HG02870 (cell line): ENCODE results near the gene ANKS1B.

Experiments used
- ATAC-seq: cut with Tn5 transposase; IDR thresholded peaks from one replicate; pipeline ENCODE4 v1.9.1; 2021; ENCODE audit warnings: mild to moderate bottlenecking, moderate library complexity; ENCODE audit not compliant: unreplicated experiment

Gene ANKS1B

DNA sequence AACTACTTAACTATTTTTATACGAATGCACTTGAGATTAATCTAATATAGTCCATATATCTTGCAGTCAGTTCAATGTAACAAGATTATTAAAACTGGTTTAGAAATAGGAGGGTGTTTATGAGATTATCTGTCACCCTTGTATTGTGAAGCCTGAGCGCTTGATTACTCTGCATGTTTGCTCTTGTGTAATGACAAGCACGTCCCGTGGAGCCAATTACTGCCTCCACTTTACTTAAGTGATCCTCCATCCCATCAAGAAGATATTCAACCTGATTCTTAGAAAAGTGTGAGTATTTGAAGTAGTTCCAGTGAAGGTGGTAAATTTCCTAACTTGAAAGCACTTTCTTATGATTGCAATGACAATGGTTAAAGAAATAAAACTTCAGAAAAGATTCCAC, 752.4 kb downstream of the ANKS1B start:
- no peak for ATAC-seq

DNA sequence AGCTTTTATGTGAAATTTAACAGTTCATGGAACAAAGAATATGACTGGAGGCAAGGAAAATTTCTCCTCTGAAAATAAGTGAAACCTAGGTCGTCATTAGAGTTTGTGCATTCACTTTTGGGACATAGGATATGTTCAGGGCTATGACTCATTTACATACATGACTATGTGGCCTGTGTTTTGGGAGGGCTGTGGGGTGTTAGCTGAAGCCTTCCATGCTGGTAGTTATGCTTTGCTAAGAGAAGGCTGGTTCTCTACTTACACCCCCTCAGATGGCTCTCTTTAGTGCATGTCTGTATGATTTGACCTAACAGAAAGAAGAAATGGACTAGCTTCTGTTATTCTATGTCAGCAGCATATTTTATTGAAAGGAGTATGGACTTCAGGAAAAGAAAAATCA, 753.7 kb downstream of the ANKS1B start:
- no peak for ATAC-seq

DNA sequence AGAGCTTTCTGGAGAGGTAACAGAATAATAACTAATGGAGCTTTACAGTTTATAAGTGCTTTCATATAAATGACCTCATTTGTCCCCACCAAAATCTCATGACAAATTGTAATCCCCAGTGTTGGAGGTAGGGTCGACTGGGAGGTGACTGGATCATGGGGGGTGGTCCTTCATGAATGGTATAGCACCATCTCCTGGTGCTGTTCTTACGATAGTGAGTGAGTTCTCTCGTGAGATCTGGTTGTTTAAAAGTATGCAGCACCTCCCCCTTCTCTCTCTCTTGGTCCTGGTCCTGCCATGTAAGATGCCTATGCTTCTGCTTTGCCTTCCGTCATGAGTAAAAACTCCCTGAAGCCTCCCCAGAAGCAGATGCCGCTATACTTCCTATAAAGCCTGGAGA, 760.5 kb downstream of the ANKS1B start:
- ATAC-seq, result no peak

DNA sequence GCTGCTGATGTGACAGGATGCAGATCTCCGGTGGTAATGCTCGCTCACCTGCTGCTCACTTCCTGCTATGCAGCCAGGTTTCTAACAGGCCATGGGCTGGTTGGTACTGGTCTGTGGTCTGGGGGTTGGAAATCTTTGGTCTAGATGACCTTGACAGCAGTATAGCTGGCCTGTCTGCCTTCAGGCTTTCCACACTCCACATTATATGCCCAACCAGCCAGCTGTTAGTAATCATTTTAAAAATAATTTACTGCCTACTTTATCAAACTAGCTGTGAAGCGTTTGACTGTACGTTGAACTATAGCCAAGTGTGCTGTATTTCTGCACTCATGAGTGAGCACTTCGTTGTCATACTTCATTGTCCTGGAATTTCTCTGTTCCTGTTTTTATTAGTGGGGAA, 761.2 kb downstream of the ANKS1B start:
- ATAC-seq, result no peak

DNA sequence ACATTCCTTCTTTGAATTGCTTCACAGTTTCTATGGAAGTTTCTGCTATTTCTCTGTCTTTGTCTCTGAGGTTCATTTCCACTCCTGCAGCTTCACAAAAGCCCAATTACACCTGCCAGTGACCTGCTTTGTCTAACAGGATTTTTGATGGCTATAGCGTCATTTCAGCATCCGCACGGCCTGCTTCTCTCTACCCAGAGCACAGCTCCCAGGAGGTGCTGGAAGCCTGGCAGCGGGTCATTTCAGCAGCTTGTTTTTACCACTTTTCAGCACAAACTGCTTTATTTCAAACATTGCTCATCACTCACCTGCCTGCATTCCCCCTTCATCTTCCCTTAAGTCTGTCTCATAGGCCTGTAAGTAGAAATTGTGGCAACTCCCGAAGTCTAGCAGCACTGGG, 771.7 kb downstream of the ANKS1B start:
- no peak for ATAC-seq

DNA sequence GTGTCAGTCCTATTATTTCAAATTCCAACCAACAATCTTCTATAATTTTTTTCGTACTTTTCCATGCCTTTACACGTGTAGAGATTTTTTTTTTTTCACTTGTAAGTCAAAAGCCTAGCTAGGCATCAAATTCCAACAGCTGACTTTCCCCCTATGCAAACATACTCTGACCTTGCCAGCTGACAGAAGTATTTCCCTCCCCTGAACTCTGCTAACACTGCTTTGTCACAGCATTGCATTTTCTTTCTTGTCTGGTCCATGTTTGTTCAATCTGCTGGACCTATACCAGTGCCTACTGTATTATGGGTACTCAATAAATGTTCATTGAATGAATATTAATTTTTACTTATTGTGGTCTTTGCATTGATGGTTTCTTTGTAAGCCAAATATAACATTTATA, 772.5 kb downstream of the ANKS1B start:
- no peak for ATAC-seq

DNA sequence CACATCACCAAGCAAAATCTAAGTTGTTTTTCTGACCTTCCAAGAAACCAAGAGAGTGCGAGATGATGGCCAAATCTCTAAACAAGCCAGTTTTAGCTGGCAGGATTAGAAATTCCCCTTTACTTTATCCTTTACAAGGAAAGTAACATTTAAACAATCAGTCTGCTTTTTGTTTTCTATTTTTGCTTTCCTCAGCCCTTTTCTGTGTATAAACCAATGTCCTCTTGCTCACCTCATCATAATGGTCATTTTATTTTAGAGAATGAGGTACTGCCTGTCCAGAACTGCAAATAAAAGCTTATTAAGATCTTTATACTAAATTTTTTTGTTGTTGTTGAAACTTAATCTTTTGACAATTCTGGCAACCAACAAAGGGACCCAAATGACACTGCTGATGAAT, 779.6 kb downstream of the ANKS1B start:
- ATAC-seq, result no peak

GRCh38 chr12:99201906-99202645, 782.7 kb downstream of the ANKS1B start:
- no peak for ATAC-seq

- ATAC-seq, result no peak
These were observed 783.9 kb downstream of the ANKS1B start for GRCh38 chr12:99200711-99201384.

DNA sequence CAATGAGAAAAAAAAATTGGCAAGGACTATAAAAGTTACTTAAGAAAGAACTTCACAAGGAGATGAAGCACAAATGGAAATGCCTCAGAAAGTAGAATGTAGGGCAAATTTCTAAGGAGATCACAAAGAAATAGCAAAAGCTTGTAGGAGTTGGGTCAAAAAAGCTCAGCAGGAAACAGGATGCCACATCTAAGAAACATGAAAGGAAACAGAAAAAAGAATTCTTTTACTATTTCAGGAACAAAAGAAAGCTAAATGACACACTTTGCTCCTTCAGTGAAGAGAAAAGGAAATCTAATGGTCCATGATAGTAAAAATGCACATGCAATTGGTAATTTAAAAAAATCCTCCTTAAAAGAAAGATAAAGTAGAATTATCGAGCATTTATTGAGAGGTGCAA, 789.3 kb downstream of the ANKS1B start:
- no peak for ATAC-seq

GRCh38 chr12:99192489-99192888, 792.2 kb downstream of the ANKS1B start:
- ATAC-seq, result no peak

GRCh38 chr12:99176871-99177270, 807.9 kb downstream of the ANKS1B start:
- no peak for ATAC-seq

DNA sequence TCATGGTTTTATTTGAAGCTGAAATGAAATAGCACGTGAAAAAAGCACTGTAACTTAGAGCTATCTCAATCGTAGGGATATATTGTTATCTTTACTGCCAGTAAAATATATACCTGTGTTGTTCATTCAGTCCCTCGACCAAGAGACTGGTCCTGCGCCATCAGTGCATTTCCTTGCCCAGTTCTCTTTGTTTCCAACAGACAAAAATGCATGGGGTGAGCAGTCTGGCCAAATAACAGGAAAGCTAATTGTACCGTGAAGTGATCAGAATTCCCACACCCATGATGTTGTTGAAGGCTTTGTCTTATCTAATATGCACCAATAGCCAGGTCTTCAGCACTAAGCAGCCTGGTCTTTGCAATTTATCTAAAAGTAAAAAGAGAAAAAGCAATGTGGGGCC, 814.3 kb downstream of the ANKS1B start:
- ATAC-seq, result no peak

DNA sequence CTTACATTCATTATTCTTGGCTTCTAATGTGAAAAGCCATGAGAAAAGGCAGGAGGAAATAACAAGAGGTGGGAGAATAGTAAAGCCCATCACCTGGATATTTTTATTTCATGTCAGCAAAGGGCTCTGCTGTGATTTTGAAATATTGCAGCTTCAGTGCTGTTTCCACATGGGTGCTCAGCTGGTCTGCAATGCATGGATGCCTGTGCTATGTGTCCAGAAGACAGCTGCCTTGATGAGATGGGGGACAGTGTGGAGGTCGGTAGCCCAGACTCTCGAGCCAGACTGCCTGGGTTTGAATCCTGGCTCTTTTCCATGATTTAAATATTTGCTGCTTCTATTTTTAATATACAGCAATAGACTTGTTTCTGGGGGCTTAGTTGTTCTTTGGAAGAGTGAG, 814.7 kb downstream of the ANKS1B start:
- no peak for ATAC-seq

- ATAC-seq, result no peak
These were observed 826.8 kb downstream of the ANKS1B start for GRCh38 chr12:99157946-99158345.

DNA sequence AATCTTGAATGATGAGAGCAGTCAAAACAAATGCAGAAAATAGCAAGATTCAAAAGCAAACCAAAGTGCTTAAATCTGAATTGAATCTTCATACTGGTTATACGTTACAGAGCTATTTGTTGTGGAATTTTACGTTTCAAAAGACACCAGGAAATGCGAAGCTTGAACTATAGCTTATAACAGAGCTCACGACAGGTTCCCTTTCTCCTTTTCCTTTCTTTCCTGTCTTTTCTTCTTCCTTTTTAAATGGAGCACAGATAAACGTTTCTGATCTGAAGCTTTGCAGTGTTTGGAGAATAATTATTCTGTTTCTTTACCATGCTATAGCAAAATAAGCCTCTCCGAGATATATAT, 829.8 kb downstream of the ANKS1B start:
- ATAC-seq, result no peak

GRCh38 chr12:99154216-99154982, 830.3 kb downstream of the ANKS1B start:
- no peak for ATAC-seq

- ATAC-seq, result no peak
These were observed 831.4 kb downstream of the ANKS1B start for GRCh38 chr12:99153293-99153692.

- ATAC-seq, result no peak
These were observed 832.4 kb downstream of the ANKS1B start for GRCh38 chr12:99152337-99152736.

GRCh38 chr12:99151744-99152143, 833.0 kb downstream of the ANKS1B start:
- ATAC-seq, result no peak

DNA sequence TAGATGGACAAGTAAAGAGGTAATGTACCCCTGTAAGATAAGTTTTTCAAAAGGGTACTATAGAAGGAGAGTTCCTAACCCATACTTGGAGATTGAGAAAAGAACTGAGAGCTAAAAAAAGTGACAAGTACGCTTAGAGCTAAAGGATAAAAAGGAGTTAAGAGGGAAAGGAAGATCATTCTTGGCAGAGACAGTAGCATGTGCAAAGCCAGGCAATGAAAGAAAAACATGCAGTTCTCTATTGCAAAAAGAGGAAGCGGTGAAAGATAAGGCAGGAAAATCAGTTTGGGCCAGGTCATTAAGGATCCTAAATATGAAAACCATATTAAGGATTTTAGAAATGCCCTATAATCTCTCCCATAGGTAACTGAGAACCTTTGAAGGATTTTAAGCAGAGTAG, 837.6 kb downstream of the ANKS1B start:
- no peak for ATAC-seq

DNA sequence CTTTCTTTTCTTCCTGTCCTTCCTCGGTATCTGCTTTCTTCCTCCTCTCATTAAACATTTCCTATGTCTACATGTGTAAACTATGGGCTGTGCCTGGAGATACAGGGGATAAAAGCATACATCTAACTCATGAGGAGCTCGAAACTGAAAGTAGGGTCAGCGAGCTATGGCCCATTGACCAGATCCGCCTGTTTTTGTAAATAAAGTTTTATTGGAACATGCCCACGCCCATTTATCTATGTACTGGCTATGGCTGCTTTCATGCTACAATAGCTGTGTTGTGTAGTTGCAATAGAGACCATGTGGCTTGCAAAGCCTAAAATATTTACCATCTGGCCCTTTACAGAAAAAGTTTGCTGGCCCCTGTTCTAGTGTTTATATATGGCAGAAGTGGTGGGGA, 838.0 kb downstream of the ANKS1B start:
- no peak for ATAC-seq
